GM12878 (cell line): ENCODE data around the gene SACM1L. TPM values are rescaled to one million over a fixed set of nuclear protein-coding genes. Genes with fewer than 3 reads are reported as not detected.

Experiments used
- ATAC-seq: fragments of 200-7000 bp; cut with Tn5 transposase; 3 replicates; pipeline ENCODE4 v1.9.1; 2020; ENCODE audit warnings: mild to moderate bottlenecking, moderate library complexity
- BruUV-seq: library from RNA; stranded (reverse); fragments of 400-500 nt; replicated peaks from 2 replicates; lab custom pipeline; 2021; lab: Mats Ljungman, UMichigan
- CTCF ChIA-PET: fragments of 300-600 bp; sonication (Branson Sonifier 250); formaldehyde crosslinking; extraction: SDS; loops from one replicate; lab custom pipeline; 2021; ENCODE audit warnings: inconsistent platforms; lab: Yijun Ruan, JAX
- POLR2A ChIA-PET: fragments of 350-600 bp; formaldehyde crosslinking; extraction: SDS; loops from one replicate; lab custom pipeline; 2021; ENCODE audit warnings: inconsistent platforms; lab: Charles Lee
- RAD21 ChIA-PET: fragments of 300-600 bp; sonication (Branson Sonifier 250); formaldehyde crosslinking; loops from one replicate; lab custom pipeline; 2023; ENCODE audit warnings: antibody characterized with exemption; ENCODE audit not compliant: unreplicated experiment; lab: Charles Lee
- SMC1A ChIA-PET: fragments of 300-600 bp; sonication (Branson Sonifier 250); formaldehyde crosslinking; loops from one replicate; lab custom pipeline; 2023; ENCODE audit not compliant: unreplicated experiment, uncharacterized antibody; lab: Charles Lee
- DNase-seq: peaks from one replicate; pipeline ENCODE4 v3.0.0-alpha.2; 2011; ENCODE audit warnings: low read depth, low spot score
- FAIRE-seq: peaks from 3 replicates; lab custom pipeline; 2011; peaks lifted over from hg19 to GRCh38; lab: Jason Lieb, UNC
- H2AFZ ChIP-seq: 2 replicates; pipeline ENCODE4 v1.6.0; 2011; ENCODE audit warnings: low read depth, low read length, control low read depth; ENCODE audit not compliant: control insufficient read depth
- H3K27ac ChIP-seq: 2 replicates; pipeline ENCODE4 v1.5.1; 2011; ENCODE audit warnings: control low read depth; ENCODE audit not compliant: control insufficient read depth, insufficient read depth
- H3K27me3 ChIP-seq, 2 experiments: replicated peaks in 1 of 2; 2 replicates each; pipeline versions ENCODE4 v1.6.0 to v1.6.1; 2011; ENCODE audit warnings: low read length in 1 of 2; ENCODE audit not compliant: control insufficient read depth in 2 of 2, insufficient read depth in 2 of 2
- H3K36me3 ChIP-seq, 2 experiments: 2 replicates each; pipeline ENCODE4 v1.5.1; 2011; ENCODE audit warnings: low read length in 1 of 2; ENCODE audit not compliant: control insufficient read depth in 2 of 2, insufficient read depth in 2 of 2
- H3K4me1 ChIP-seq: 2 replicates; pipeline ENCODE4 v1.6.1; 2011; ENCODE audit warnings: mild to moderate bottlenecking, low read length, moderate library complexity, mixed read lengths; ENCODE audit not compliant: control insufficient read depth, insufficient read depth
- H3K4me2 ChIP-seq: 2 replicates; pipeline ENCODE4 v1.6.0; 2011; ENCODE audit warnings: control low read depth; ENCODE audit not compliant: control insufficient read depth, insufficient read depth
- H3K4me3 ChIP-seq: fragments of 200-600 bp; sonication (generic); 2 replicates; pipeline ENCODE4 v1.5.1; 2016
- H3K79me2 ChIP-seq: 2 replicates; pipeline ENCODE4 v1.6.0; 2011; ENCODE audit warnings: low read length; ENCODE audit not compliant: control insufficient read depth, insufficient read depth
- H3K9ac ChIP-seq: 2 replicates; pipeline ENCODE4 v1.8.0; 2011; ENCODE audit warnings: low read length, control low read depth, mixed read lengths; ENCODE audit not compliant: control insufficient read depth, insufficient read depth
- H3K9me3 ChIP-seq: replicated peaks from 3 replicates; pipeline ENCODE4 v1.5.1; 2011; ENCODE audit warnings: mild to moderate bottlenecking, low read length; ENCODE audit not compliant: control insufficient read depth, insufficient read depth
- H4K20me1 ChIP-seq: 2 replicates; pipeline ENCODE4 v1.6.0; 2011; ENCODE audit not compliant: control insufficient read depth, insufficient read depth
- FOS ChIP-seq: IDR thresholded peaks from 3 replicates; pipeline ENCODE4 v1.6.1; 2011; ENCODE audit warnings: borderline replicate concordance; ENCODE audit not compliant: insufficient read length; ENCODE audit errors: extremely low read depth
- NFYA ChIP-seq: IDR thresholded peaks from 2 replicates; pipeline ENCODE4 v1.6.1; 2011; ENCODE audit warnings: low read depth, mild to moderate bottlenecking, low read length, improper control_type of control experiment, borderline replicate concordance
- NFYB ChIP-seq: IDR thresholded peaks from 2 replicates; pipeline ENCODE4 v1.6.1; 2011; ENCODE audit warnings: low read depth, mild to moderate bottlenecking, low read length, improper control_type of control experiment, moderate library complexity; ENCODE audit not compliant: insufficient read depth
- PAX5 ChIP-seq: IDR thresholded peaks from 2 replicates; pipeline ENCODE4 v1.6.1; 2011; ENCODE audit warnings: low read depth, low read length, borderline replicate concordance
- SIN3A ChIP-seq: IDR thresholded peaks from 2 replicates; pipeline ENCODE4 v1.6.1; 2012; ENCODE audit warnings: low read depth, low read length, improper control_type of control experiment
- SMARCA5 ChIP-seq: fragments of 450-650 bp; IDR thresholded peaks from 2 replicates; pipeline ENCODE4 v1.6.1; 2017; ENCODE audit warnings: mild to moderate bottlenecking
- SREBF2 ChIP-seq: IDR thresholded peaks from 2 replicates; pipeline ENCODE4 v1.6.1; 2012; ENCODE audit warnings: mild to moderate bottlenecking, low read length
- YBX1 ChIP-seq: fragments of 450-650 bp; IDR thresholded peaks from 2 replicates; pipeline ENCODE4 v1.6.1; 2016; ENCODE audit warnings: antibody characterized with exemption
- WGBS: methylation state at CpG from one replicate; pipeline ENCODE4 v1.1.6; 2016; ENCODE audit warnings: low lambda C conversion rate; ENCODE audit not compliant: insufficient replicate concordance, insufficient coverage; ENCODE audit errors: missing lambda C conversion rate; 5-methylcytosine and 5-hydroxymethylcytosine counted together
- in situ Hi-C: fragments of 300-500 bp; cut with MboI; formaldehyde crosslinking; loops from 9 replicates; pipeline ENCODE4 v1.14.3; 2018; ENCODE audit warnings: mixed read lengths
- intact Hi-C: fragments of 100-400 bp; cut with micrococcal nuclease; formaldehyde crosslinking; loops from one replicate; pipeline ENCODE4 v1.14.2; 2022; ENCODE audit not compliant: unreplicated experiment
- polyA plus RNA-seq, 11 experiments: library from polyadenylated mRNA; depleted of rRNA in 4 of 11; unstranded in 6 of 11; stranded (reverse) in 5 of 11; fragments of >200 nt; fragmentation: Nextera tagmentation in 4 of 11; fragmentation: Illumina TruSeq in 1 of 11; extraction: Ambion mirVana in 4 of 11; extraction: Trizol in 1 of 11; gene quantifications; 1 replicate in 1 of 11; 2 replicates in 10 of 11; pipeline versions ENCODE4 v1.2.1 to v1.2.3, GENCODE V29; 2011 to 2016; ENCODE audit warnings: inconsistent platforms in 2 of 11, missing spikeins in 2 of 11, low read depth in 1 of 11
- total RNA-seq, 4 experiments: library from RNA; depleted of rRNA in 3 of 4; stranded (reverse); fragments of >200 nt in 3 of 4; fragmentation: Illumina TruSeq in 1 of 4; extraction: Trizol in 1 of 4; gene quantifications; 2 replicates each; pipeline versions ENCODE4 v1.2.1 to v1.2.3, GENCODE V29; 2013 to 2021
- TF ChIP-seq, protein P1 (sequence below): fragments of 450-650 bp; IDR thresholded peaks from 2 replicates; pipeline ENCODE4 v1.6.1; 2017; ENCODE audit warnings: low read depth, mild to moderate bottlenecking, moderate library complexity

Gene SACM1L
- total and polyA plus RNA-seq, 10 of the 15 experiments (the other 5 are each of a cell fraction or from before 2014, with no cell fraction given): 16.5 to 48.3 (median 28.9) TPM

GRCh38 chr3:45719655-45720487 lies 30.7 kb downstream of the SACM1L start:
- Histone ChIP-seq H3K4me2 (no peak overlapping the region), H3K27ac (no peak overlapping the region), H3K4me3 (no peak overlapping the region), H2AFZ (no peak overlapping the region), H4K20me1 (no peaks in the 10 kb centered on the region), H3K36me3 (peaks cover 5 to 12% of the 10 kb centered on the region in 2 experiments; a peak in 3 of 4 replicates), H3K9ac (no peak overlapping the region), H3K9me3 (no peaks in the 10 kb centered on the region), H3K27me3 (no peaks in the 10 kb centered on the region), H3K79me2 (no peaks in the 10 kb centered on the region), H3K4me1 (no peaks in the 10 kb centered on the region)
- WGBS: 79% methylated on average over 3 of the region's 3 CpGs
- POLR2A ChIA-PET: no interaction called here
- in situ Hi-C loops (no loop called here), intact Hi-C loops (no loop called here)
- FAIRE-seq (no peak), ATAC-seq (no peak), DNase-seq (no peak)
- CTCF ChIA-PET: interaction anchor here (1.1 to 2.2 kb wide), 2 partner anchors 209 to 359 kb away, joined by 3 to 5 read pairs; no protein-coding TSS in a partner anchor
- TF ChIP-seq YBX1: no peak
- TF ChIP-seq SMARCA5: no peak
- no peak for TF ChIP-seq SIN3A
- no peak for TF ChIP-seq FOS
- TF ChIP-seq SREBF2: no peak
- TF ChIP-seq, protein P1, sequence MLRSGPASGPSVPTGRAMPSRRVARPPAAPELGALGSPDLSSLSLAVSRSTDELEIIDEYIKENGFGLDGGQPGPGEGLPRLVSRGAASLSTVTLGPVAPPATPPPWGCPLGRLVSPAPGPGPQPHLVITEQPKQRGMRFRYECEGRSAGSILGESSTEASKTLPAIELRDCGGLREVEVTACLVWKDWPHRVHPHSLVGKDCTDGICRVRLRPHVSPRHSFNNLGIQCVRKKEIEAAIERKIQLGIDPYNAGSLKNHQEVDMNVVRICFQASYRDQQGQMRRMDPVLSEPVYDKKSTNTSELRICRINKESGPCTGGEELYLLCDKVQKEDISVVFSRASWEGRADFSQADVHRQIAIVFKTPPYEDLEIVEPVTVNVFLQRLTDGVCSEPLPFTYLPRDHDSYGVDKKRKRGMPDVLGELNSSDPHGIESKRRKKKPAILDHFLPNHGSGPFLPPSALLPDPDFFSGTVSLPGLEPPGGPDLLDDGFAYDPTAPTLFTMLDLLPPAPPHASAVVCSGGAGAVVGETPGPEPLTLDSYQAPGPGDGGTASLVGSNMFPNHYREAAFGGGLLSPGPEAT: no peak
- no peak for TF ChIP-seq NFYB
- no peak for TF ChIP-seq PAX5
- no peak for TF ChIP-seq NFYA
- SMC1A ChIA-PET: interaction anchor here (0.6 to 1.2 kb wide), 8 partner anchors 10 to 132 kb away, joined by 3 read pairs; no protein-coding TSS in a partner anchor
- no TSS peak for BruUV-seq
- RAD21 ChIA-PET: no interaction called here
